IMR-90 (cell line): ENCODE data around the gene SLC38A4. TPM values are rescaled to one million over a fixed set of nuclear protein-coding genes. Genes with fewer than 3 reads are reported as not detected.

Source experiments
- ATAC-seq: fragments of 200-7000 bp; cut with Tn5 transposase; 2 replicates; pipeline ENCODE4 v1.9.1; 2020; ENCODE audit warnings: low read depth, mild to moderate bottlenecking, moderate library complexity
- BruUV-seq: library from RNA; stranded (reverse); fragments of 400-500 nt; replicated peaks from 2 replicates; lab custom pipeline; 2021; lab: Mats Ljungman, UMichigan
- CTCF ChIA-PET: fragments of 300-600 bp; formaldehyde crosslinking; extraction: SDS; loops from one replicate; lab custom pipeline; 2021; ENCODE audit warnings: antibody characterized with exemption; lab: Yijun Ruan, JAX
- POLR2A ChIA-PET: fragments of 300-600 bp; sonication (Branson Sonifier 250); formaldehyde crosslinking; loops from one replicate; lab custom pipeline; 2022; ENCODE audit warnings: antibody characterized with exemption; ENCODE audit not compliant: unreplicated experiment; lab: Charles Lee
- DNase-seq: peaks from one replicate; pipeline ENCODE4 v3.0.0; 2013
- H2AFZ ChIP-seq: replicated peaks from 2 replicates; pipeline ENCODE3; 2013; ENCODE audit warnings: low read length, mild to moderate bottlenecking; ENCODE audit not compliant: poor library complexity
- H2AK5ac ChIP-seq: 2 replicates; pipeline ENCODE4 v1.6.1; 2013; ENCODE audit warnings: low read depth, low read length, inconsistent platforms
- H2AK9ac ChIP-seq: replicated peaks from 2 replicates; pipeline ENCODE3; 2013; ENCODE audit warnings: mild to moderate bottlenecking, low read depth, low read length, moderate library complexity; ENCODE audit not compliant: poor library complexity
- H2BK120ac ChIP-seq: 2 replicates; pipeline ENCODE4 v1.6.1; 2013; ENCODE audit warnings: low read depth, low read length, inconsistent platforms
- H2BK15ac ChIP-seq: 3 replicates; pipeline ENCODE4 v1.6.1; 2013; ENCODE audit warnings: low read depth, low read length, inconsistent platforms
- H2BK20ac ChIP-seq: 2 replicates; pipeline ENCODE4 v1.6.1; 2013; ENCODE audit warnings: low read depth, mild to moderate bottlenecking, inconsistent platforms, low read length, moderate library complexity
- H2BK5ac ChIP-seq: 2 replicates; pipeline ENCODE4 v1.6.1; 2013; ENCODE audit warnings: mild to moderate bottlenecking, low read depth, low read length, inconsistent platforms; ENCODE audit not compliant: poor library complexity, severe bottlenecking
- H3K14ac ChIP-seq: replicated peaks from 2 replicates; pipeline ENCODE4 v1.6.1; 2013; ENCODE audit warnings: low read depth, low read length, inconsistent platforms
- H3K18ac ChIP-seq: 2 replicates; pipeline ENCODE4 v1.6.1; 2013; ENCODE audit warnings: low read depth, low read length, control low read depth
- H3K23ac ChIP-seq: 2 replicates; pipeline ENCODE4 v1.6.1; 2013; ENCODE audit warnings: low read depth, low read length, inconsistent platforms
- H3K27ac ChIP-seq: 2 replicates; pipeline ENCODE4 v1.5.1; 2013; ENCODE audit warnings: mild to moderate bottlenecking, control low read depth, low read length; ENCODE audit not compliant: insufficient read depth
- H3K27me3 ChIP-seq: 2 replicates; pipeline ENCODE4 v1.6.1; 2013; ENCODE audit warnings: low read length; ENCODE audit not compliant: control insufficient read depth, insufficient read depth
- H3K36me3 ChIP-seq: 2 replicates; pipeline ENCODE4 v1.6.1; 2013; ENCODE audit warnings: low read length, mixed read lengths; ENCODE audit not compliant: control insufficient read depth, insufficient read depth
- H3K4ac ChIP-seq: 2 replicates; pipeline ENCODE4 v1.6.1; 2013; ENCODE audit warnings: low read depth, low read length, inconsistent platforms
- H3K4me1 ChIP-seq: 2 replicates; pipeline ENCODE4 v1.6.1; 2013; ENCODE audit warnings: low read length, mixed read lengths; ENCODE audit not compliant: control insufficient read depth, insufficient read depth
- H3K4me2 ChIP-seq: 2 replicates; pipeline ENCODE4 v1.6.1; 2013; ENCODE audit warnings: low read depth, mild to moderate bottlenecking, control low read depth, low read length, moderate library complexity
- H3K4me3 ChIP-seq: 2 replicates; pipeline ENCODE4 v1.5.1; 2013; ENCODE audit warnings: low read depth, mild to moderate bottlenecking, control low read depth, low read length, moderate library complexity; ENCODE audit not compliant: insufficient read depth
- H3K56ac ChIP-seq: 2 replicates; pipeline ENCODE4 v1.6.1; 2013; ENCODE audit warnings: low read length, inconsistent platforms; ENCODE audit not compliant: insufficient read depth; ENCODE audit errors: extremely low read depth
- H3K79me1 ChIP-seq, 2 experiments: 2 replicates each; pipeline ENCODE4 v1.6.1; 2013; ENCODE audit warnings: low read length in 2 of 2, inconsistent platforms in 1 of 2, low read depth in 1 of 2
- H3K9ac ChIP-seq: 2 replicates; pipeline ENCODE4 v1.6.1; 2013; ENCODE audit warnings: low read depth, low read length, control low read depth
- H3K9me1 ChIP-seq: 2 replicates; pipeline ENCODE4 v1.6.1; 2013; ENCODE audit warnings: low read length, inconsistent platforms; ENCODE audit not compliant: insufficient read depth
- H3K9me3 ChIP-seq: 2 replicates; pipeline ENCODE4 v1.6.1; 2013; ENCODE audit warnings: low read length; ENCODE audit not compliant: control insufficient read depth, insufficient read depth
- H4K20me1 ChIP-seq: 2 replicates; pipeline ENCODE4 v1.6.1; 2013; ENCODE audit warnings: low read length, inconsistent platforms; ENCODE audit not compliant: insufficient read depth
- H4K5ac ChIP-seq: 2 replicates; pipeline ENCODE4 v1.6.1; 2013; ENCODE audit warnings: mild to moderate bottlenecking, low read depth, low read length, control low read depth
- H4K8ac ChIP-seq, 2 experiments: 2 replicates each; pipeline ENCODE4 v1.6.1; 2013; ENCODE audit warnings: low read depth in 2 of 2, low read length in 2 of 2, control low read depth in 1 of 2, inconsistent platforms in 1 of 2
- H4K91ac ChIP-seq: 2 replicates; pipeline ENCODE4 v1.6.1; 2013; ENCODE audit warnings: low read depth, low read length, inconsistent platforms; ENCODE audit not compliant: insufficient read depth
- MAFK ChIP-seq: IDR thresholded peaks from 2 replicates; pipeline ENCODE4 v1.6.1; 2012; ENCODE audit warnings: low read depth, low read length, improper control_type of control experiment
- USF2 ChIP-seq: fragments of 150-350 bp; IDR thresholded peaks from 2 replicates; pipeline ENCODE4 v1.6.1; 2017; ENCODE audit warnings: mild to moderate bottlenecking, antibody characterized with exemption, low read length, low read depth
- WGBS, 2 experiments: methylation state at CpG; one replicate each; pipeline versions ENCODE4 v1.1.5 to v1.1.7; 2013; ENCODE audit warnings: missing lambda C conversion rate in 2 of 2; ENCODE audit not compliant: insufficient read length in 1 of 2; ENCODE audit errors: extremely low coverage in 2 of 2; 5-methylcytosine and 5-hydroxymethylcytosine counted together
- dilution Hi-C: fragments of 300-500 bp; cut with HindIII; formaldehyde crosslinking; loops from one replicate; pipeline ENCODE4 v1.14.3; 2018; ENCODE audit warnings: low sequenced_read_pairs; ENCODE audit not compliant: unreplicated experiment
- in situ Hi-C: fragments of 300-500 bp; cut with MboI; formaldehyde crosslinking; loops from 3 replicates; pipeline ENCODE4 v1.14.3; 2019; ENCODE audit warnings: low sequenced_read_pairs, inconsistent platforms, mixed read lengths
- intact Hi-C: fragments of 100-400 bp; cut with micrococcal nuclease; formaldehyde crosslinking; loops from 2 replicates; pipeline ENCODE4 v1.10.0; 2022
- polyA plus RNA-seq, 3 experiments: library from polyadenylated mRNA; depleted of rRNA; stranded (reverse); fragments of >200 nt; gene quantifications; 2 replicates each; pipeline ENCODE4 v1.2.3, GENCODE V29; 2012; ENCODE audit warnings: low replicate concordance in 1 of 3
- total RNA-seq: library from RNA; depleted of rRNA; stranded (reverse); fragments of >200 nt; gene quantifications from 2 replicates; pipeline ENCODE4 v1.2.3, GENCODE V29; 2012

SLC38A4 gene
- total and polyA plus RNA-seq, 2 of the 4 experiments (the other 2 are of a cell fraction), result 2.3 to 2.7 TPM

GRCh38 chr12:46804054-46804453, 21.7 kb downstream of the SLC38A4 start:
- H3K4me2 ChIP-seq, result no peak overlapping the region

More at GRCh38 chr12:46804054-46804453, 21.7 kb downstream of the SLC38A4 start:
- Histone ChIP-seq H3K9ac (no peak overlapping the region), H2BK5ac (no peak overlapping the region), H3K23ac (no peak overlapping the region), H2BK15ac (no peak overlapping the region), H2AFZ (no peak overlapping the region), H3K27ac (no peak overlapping the region), H3K27me3 (no peaks in the 10 kb centered on the region), H2AK5ac (no peak overlapping the region), H3K9me1 (no peaks in the 10 kb centered on the region), H3K9me3 (no peaks in the 10 kb centered on the region), H3K56ac (no peak overlapping the region), H3K4ac (no peak overlapping the region), H4K20me1 (no peaks in the 10 kb centered on the region), H3K79me1 (no peaks in the 10 kb centered on the region), H3K4me3 (no peak overlapping the region), H3K18ac (no peak overlapping the region), H2BK120ac (no peak overlapping the region), H4K8ac (no peak overlapping the region), H3K4me1 (no peaks in the 10 kb centered on the region), H3K14ac (no peak overlapping the region), H4K91ac (no peak overlapping the region), H3K36me3 (no peaks in the 10 kb centered on the region), H2BK20ac (no peak overlapping the region), H4K5ac (no peak overlapping the region), H2AK9ac (no peak overlapping the region)
- no TSS peak for BruUV-seq
- CTCF ChIA-PET, result interaction anchor here (0.6 kb wide), 1 partner anchor 700 kb away, joined by 4 read pairs; no protein-coding TSS in a partner anchor
- DNase-seq (no peak), ATAC-seq (no peak)
- intact Hi-C loops (no loop called here), in situ Hi-C loops (no loop called here), dilution Hi-C loops (no loop called here)
- TF ChIP-seq USF2 (no peak), MAFK (peak; percentile 33; the same call in 1 of the 2 replicates)
- POLR2A ChIA-PET, result interaction anchor here (0.6 kb wide), 1 partner anchor 18 kb away, joined by 3 read pairs; no protein-coding TSS in a partner anchor
- WGBS, 2 experiments, result no CpG with 5 or more reads among the region's 3 CpGs
